CD4-positive, alpha-beta memory T cell (primary cell): ENCODE data around the gene POP7. TPM values are rescaled to one million over a fixed set of nuclear protein-coding genes. Genes with fewer than 3 reads are reported as not detected.

Experiments
- CTCF ChIA-PET: fragments of 350-600 bp; sonication (Branson Sonifier 250); formaldehyde crosslinking; loops from one replicate; lab custom pipeline; 2021; ENCODE audit warnings: inconsistent platforms; ENCODE audit not compliant: partially characterized antibody; lab: Charles Lee
- POLR2A ChIA-PET: fragments of 350-600 bp; sonication (Branson Sonifier 250); formaldehyde crosslinking; loops from one replicate; lab custom pipeline; 2021; ENCODE audit not compliant: partially characterized antibody; lab: Charles Lee
- DNase-seq, 5 donors: peaks; one replicate each; pipeline versions ENCODE4 v3.0.0 to v3.0.0-alpha.2; 2020 to 2022; ENCODE audit warnings: mixed read lengths in 1 of 5
- H3K27ac ChIP-seq: one replicate; pipeline ENCODE4 v1.7.0; 2013; ENCODE audit warnings: low read depth, low read length
- H3K27me3 ChIP-seq: 2 replicates; pipeline ENCODE4 v1.7.0; 2013; ENCODE audit warnings: mild to moderate bottlenecking, low read length, moderate library complexity; ENCODE audit not compliant: insufficient read depth
- H3K36me3 ChIP-seq: 2 replicates; pipeline ENCODE4 v1.7.0; 2013; ENCODE audit warnings: mild to moderate bottlenecking, low read length, moderate library complexity; ENCODE audit not compliant: insufficient read depth
- H3K4me1 ChIP-seq: 2 replicates; pipeline ENCODE4 v1.7.0; 2013; ENCODE audit warnings: mild to moderate bottlenecking, low read length, moderate library complexity; ENCODE audit not compliant: insufficient read depth
- H3K4me3 ChIP-seq, 2 donors: one replicate each; pipeline ENCODE4 v1.7.0; 2013; ENCODE audit warnings: low read length in 2 of 2, mild to moderate bottlenecking in 1 of 2
- H3K9me3 ChIP-seq, 2 donors: one replicate each; pipeline ENCODE4 v1.7.0; 2013; ENCODE audit warnings: low read length in 2 of 2, control low read depth in 1 of 2; ENCODE audit not compliant: control insufficient read depth in 1 of 2
- H3K27ac Mint-ChIP-seq, 7 donors: one replicate each; pipeline ENCODE4 v1.8.0; 2020 to 2021; ENCODE audit warnings: mixed read lengths in 7 of 7, mild to moderate bottlenecking in 6 of 7, inconsistent platforms in 3 of 7, moderate library complexity in 3 of 7
- H3K27me3 Mint-ChIP-seq, 2 donors: one replicate each; pipeline ENCODE4 v1.8.0; 2020 to 2021; ENCODE audit warnings: mixed read lengths in 2 of 2
- H3K36me3 Mint-ChIP-seq, 2 donors: one replicate each; pipeline ENCODE4 v1.8.0; 2020 to 2021; ENCODE audit warnings: mixed read lengths in 2 of 2, inconsistent platforms in 1 of 2, mild to moderate bottlenecking in 1 of 2
- H3K4me1 Mint-ChIP-seq, 4 donors: one replicate each; pipeline ENCODE4 v1.8.0; 2020 to 2021; ENCODE audit warnings: mixed read lengths in 4 of 4, mild to moderate bottlenecking in 1 of 4
- H3K4me3 Mint-ChIP-seq, 8 donors: one replicate each; pipeline ENCODE4 v1.8.0; 2020 to 2021; ENCODE audit warnings: mixed read lengths in 8 of 8, mild to moderate bottlenecking in 7 of 8, moderate library complexity in 6 of 8, inconsistent platforms in 3 of 8
- H3K9me3 Mint-ChIP-seq, 8 donors: one replicate each; pipeline ENCODE4 v1.8.0; 2020 to 2021; ENCODE audit warnings: mixed read lengths in 8 of 8, mild to moderate bottlenecking in 5 of 8, inconsistent platforms in 3 of 8, moderate library complexity in 1 of 8
- intact Hi-C: fragments of 100-400 bp; cut with micrococcal nuclease; formaldehyde crosslinking; loops from one replicate; pipeline ENCODE4 v1.15.1; 2023
- polyA plus RNA-seq, 2 donors: library from polyadenylated mRNA; unstranded; fragments of 300-500 nt; fragmentation: Illumina TruSeq; gene quantifications; one replicate each; pipeline ENCODE4 v1.2.3, GENCODE V29; 2021
- total RNA-seq, 2 experiments: library from RNA; stranded (reverse); gene quantifications; one replicate each; pipeline ENCODE4 v1.2.3, GENCODE V29; 2021

The POP7 gene
- total and polyA plus RNA-seq, 4 experiments from 2014 or later: 14.6 to 49.9 (median 29.8) TPM

DNA sequence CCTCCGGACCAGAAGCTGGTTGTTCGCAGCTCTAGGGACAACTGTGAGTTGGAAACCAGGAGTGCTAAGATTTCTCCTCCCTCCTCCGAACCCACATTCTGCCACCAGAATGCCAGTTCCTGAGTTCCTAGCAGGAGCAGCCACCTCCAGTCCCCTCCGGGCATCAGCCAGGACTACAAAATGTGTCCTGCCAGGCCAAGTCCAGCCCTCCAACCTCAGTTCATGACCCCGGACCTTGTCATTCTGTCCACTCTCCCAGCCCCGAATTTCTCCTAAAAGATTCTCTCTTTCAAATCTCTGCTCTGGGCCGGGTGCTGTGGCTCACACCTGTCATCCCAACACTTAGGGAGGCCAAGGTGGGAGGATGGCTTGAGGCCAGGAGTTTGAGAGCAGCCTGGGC, 29.8 kb downstream of the POP7 start:
- Histone ChIP-seq H3K4me3 (no peak overlapping the region), H3K9me3 (no peaks in the 10 kb centered on the region), H3K27ac (no peak overlapping the region), H3K27me3 (no peaks in the 10 kb centered on the region), H3K4me1 (no peaks in the 10 kb centered on the region), H3K36me3 (no peaks in the 10 kb centered on the region)
- no peaks in the 10 kb centered on the region for H3K9me3 Mint-ChIP-seq
- intact Hi-C loops: no loop called here
- no peaks in the 10 kb centered on the region for H3K36me3 Mint-ChIP-seq
- ChIA-PET CTCF (interaction anchor here (1.2 to 1.6 kb wide), 2 partner anchors 10 to 13 kb away, joined by 4 to 7 read pairs; no protein-coding TSS in a partner anchor), POLR2A (no interaction called here)
- H3K27ac Mint-ChIP-seq: no peak overlapping the region
- H3K4me1 Mint-ChIP-seq: peaks cover 0 to 2% (median 0%) of the 10 kb centered on the region in 4 donors
- peaks cover 3 to 16% of the 10 kb centered on the region in 2 donors for H3K27me3 Mint-ChIP-seq
- H3K4me3 Mint-ChIP-seq: no peak overlapping the region
- no peak for DNase-seq

DNA sequence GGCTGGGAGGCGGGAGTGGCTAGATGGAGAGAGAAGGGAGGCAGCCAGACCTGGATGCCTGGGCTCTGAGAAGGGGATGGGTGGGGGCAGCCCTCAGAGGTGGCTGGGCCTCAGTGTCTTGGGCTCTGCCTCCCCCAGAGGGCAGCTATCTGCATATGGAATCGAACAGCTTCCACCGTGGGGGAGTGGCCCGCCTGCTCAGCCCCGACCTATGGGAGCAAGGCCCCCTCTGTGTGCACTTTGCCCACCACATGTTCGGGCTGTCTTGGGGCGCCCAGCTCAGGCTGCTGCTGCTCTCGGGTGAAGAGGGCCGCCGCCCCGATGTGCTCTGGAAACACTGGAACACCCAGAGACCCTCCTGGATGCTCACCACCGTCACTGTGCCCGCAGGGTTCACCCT, 30.8 kb downstream of the POP7 start:
- H3K4me1 ChIP-seq: no peaks in the 10 kb centered on the region
- no peaks in the 10 kb centered on the region for H3K36me3 Mint-ChIP-seq
- no peaks in the 10 kb centered on the region for H3K9me3 ChIP-seq
- peaks cover 3 to 16% of the 10 kb centered on the region in 2 donors for H3K27me3 Mint-ChIP-seq
- H3K4me1 Mint-ChIP-seq: peaks cover 0 to 2% (median 0%) of the 10 kb centered on the region in 4 donors
- no peaks in the 10 kb centered on the region for H3K9me3 Mint-ChIP-seq
- H3K27ac Mint-ChIP-seq: no peak overlapping the region
- no peaks in the 10 kb centered on the region for H3K36me3 ChIP-seq
- H3K27me3 ChIP-seq: no peaks in the 10 kb centered on the region
- ChIA-PET CTCF (no interaction called here), POLR2A (no interaction called here)
- H3K4me3 ChIP-seq: no peak overlapping the region
- no peak for DNase-seq
- H3K27ac ChIP-seq: no peak overlapping the region
- no peak overlapping the region for H3K4me3 Mint-ChIP-seq
- intact Hi-C loops: no loop called here

DNA sequence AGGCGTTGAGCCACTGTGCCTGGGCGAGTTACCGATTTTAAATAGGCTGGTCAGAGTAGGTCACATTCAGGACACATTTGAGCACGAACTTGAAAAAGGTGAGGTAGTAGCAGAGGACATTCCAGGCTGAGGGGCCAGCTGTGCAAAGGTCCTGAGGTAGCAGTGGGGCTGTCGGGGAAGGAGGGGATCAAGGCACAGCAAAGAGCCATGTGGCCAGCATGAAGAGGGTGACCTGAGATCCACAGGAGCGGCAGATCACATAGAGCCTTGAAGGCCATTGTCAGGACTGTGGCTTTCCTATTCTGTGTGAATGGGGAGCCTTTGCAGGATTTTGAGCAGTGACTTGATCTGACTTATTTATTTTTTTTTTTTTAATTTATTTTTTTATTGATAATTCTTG, 34.0 kb downstream of the POP7 start:
- H3K36me3 Mint-ChIP-seq: no peaks in the 10 kb centered on the region
- ChIA-PET POLR2A (no interaction called here), CTCF (no interaction called here)
- intact Hi-C loops: no loop called here
- DNase-seq: no peak
- no peaks in the 10 kb centered on the region for H3K36me3 ChIP-seq
- H3K27me3 ChIP-seq: no peaks in the 10 kb centered on the region
- H3K4me3 ChIP-seq: no peak overlapping the region
- no peak overlapping the region for H3K4me3 Mint-ChIP-seq
- no peak overlapping the region for H3K27ac Mint-ChIP-seq
- H3K4me1 ChIP-seq: no peaks in the 10 kb centered on the region
- no peak overlapping the region for H3K27ac ChIP-seq
- H3K4me1 Mint-ChIP-seq: peaks cover 0 to 2% (median under 1%) of the 10 kb centered on the region in 4 donors
- peaks cover 0 to 3% (median 0%) of the 10 kb centered on the region in 8 donors for H3K9me3 Mint-ChIP-seq
- no peaks in the 10 kb centered on the region for H3K9me3 ChIP-seq
- peaks cover 7 to 8% of the 10 kb centered on the region in 2 donors for H3K27me3 Mint-ChIP-seq

DNA sequence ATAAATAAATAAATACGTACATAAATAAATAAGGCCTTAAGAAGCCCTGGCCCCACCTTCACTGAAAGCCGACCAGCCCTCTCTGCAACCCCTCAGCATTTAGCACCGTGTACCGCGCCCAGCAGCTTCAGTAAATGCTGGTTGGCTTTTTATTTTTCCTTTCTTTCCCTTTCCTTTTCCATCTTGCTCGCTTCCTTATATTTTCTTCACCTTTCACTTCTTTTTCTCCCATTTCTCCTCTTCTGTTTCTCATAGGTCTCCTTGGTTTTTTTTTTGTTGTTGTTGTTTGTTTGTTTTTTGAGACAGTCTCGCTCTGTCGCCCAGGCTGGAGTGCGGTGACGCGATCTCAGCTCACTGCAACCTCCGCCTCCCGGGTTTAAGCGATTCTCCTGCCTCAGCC, 38.7 kb downstream of the POP7 start:
- Histone ChIP-seq H3K27ac (no peak overlapping the region), H3K27me3 (no peaks in the 10 kb centered on the region), H3K4me3 (no peak overlapping the region), H3K4me1 (no peaks in the 10 kb centered on the region), H3K9me3 (no peaks in the 10 kb centered on the region), H3K36me3 (no peaks in the 10 kb centered on the region)
- CTCF ChIA-PET: no interaction called here
- Mint-ChIP-seq H3K36me3 (no peaks in the 10 kb centered on the region), H3K4me3 (no peak overlapping the region), H3K27me3 (peaks cover 17 to 22% of the 10 kb centered on the region in 2 donors), H3K27ac (peak overlapping the region in 1 of 7 donors; percentile 25), H3K4me1 (peaks cover 2 to 5% (median 3%) of the 10 kb centered on the region in 4 donors), H3K9me3 (peaks cover 0 to 3% (median 0%) of the 10 kb centered on the region in 8 donors)
- POLR2A ChIA-PET: no interaction called here
- no peak for DNase-seq
- intact Hi-C loops: no loop called here

DNA sequence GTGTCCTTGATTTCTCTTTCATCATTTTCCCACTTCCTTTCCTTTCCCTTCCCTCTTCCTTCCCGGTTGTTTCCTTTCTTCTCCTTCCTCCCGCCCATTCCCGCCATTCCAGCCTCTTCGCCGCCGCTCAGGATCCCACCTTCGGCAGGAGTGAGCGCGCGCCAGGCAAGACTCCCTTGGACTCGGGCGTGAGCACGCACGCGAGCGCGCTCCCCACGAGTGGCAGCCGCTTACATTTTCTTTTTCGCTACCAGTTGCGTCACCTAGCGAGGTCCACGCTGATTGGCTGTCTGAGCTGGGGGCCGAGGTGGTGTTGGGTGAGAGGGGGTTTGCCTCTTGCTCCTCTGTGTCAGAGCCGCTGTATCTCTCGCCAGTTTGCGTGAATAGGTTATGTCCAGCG, 39.3 kb downstream of the POP7 start:
- Histone ChIP-seq H3K27ac (no peak overlapping the region), H3K9me3 (no peaks in the 10 kb centered on the region), H3K4me3 (no peak overlapping the region), H3K4me1 (no peaks in the 10 kb centered on the region), H3K27me3 (no peaks in the 10 kb centered on the region), H3K36me3 (no peaks in the 10 kb centered on the region)
- Mint-ChIP-seq H3K27me3 (peaks cover 17 to 22% of the 10 kb centered on the region in 2 donors), H3K27ac (peak overlapping the region in 1 of 7 donors; percentile 52), H3K4me3 (peak overlapping the region in 4 of 8 donors; percentile 55 to 79 (median 70)), H3K9me3 (peaks cover 0 to 3% (median 0%) of the 10 kb centered on the region in 8 donors), H3K36me3 (no peaks in the 10 kb centered on the region), H3K4me1 (peaks cover 2 to 5% (median 3%) of the 10 kb centered on the region in 4 donors)
- peak in 1 of 5 donors; percentile 9 for DNase-seq
- intact Hi-C loops: no loop called here
- CTCF ChIA-PET: no interaction called here
- POLR2A ChIA-PET: no interaction called here

DNA sequence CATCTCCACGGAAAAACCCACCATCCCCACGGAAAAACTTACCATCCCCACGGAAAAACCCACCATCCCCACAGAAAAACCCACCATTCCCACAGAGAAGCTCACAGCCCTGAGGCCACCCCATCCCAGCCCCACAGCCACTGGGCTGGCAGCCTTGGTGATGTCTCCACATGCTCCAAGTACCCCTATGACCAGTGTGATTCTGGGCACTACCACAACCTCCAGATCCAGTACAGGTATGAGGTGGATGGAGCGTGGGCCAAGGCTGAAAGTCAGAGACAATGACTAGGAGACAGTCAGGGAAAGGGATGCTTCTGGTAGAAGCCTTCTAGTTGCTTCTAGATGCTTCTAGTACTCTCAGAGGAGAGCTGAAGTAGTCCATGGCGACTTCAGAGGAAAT, 47.1 kb downstream of the POP7 start:
- Mint-ChIP-seq H3K27me3 (peaks cover 19% of the 10 kb centered on the region in 2 donors), H3K4me3 (no peak overlapping the region), H3K9me3 (peaks cover 0 to 1% (median 0%) of the 10 kb centered on the region in 8 donors), H3K27ac (no peak overlapping the region), H3K36me3 (no peaks in the 10 kb centered on the region), H3K4me1 (peaks cover 0 to 1% (median 0%) of the 10 kb centered on the region in 4 donors)
- no peaks in the 10 kb centered on the region for H3K4me1 ChIP-seq
- DNase-seq: no peak
- ChIA-PET POLR2A (no interaction called here), CTCF (interaction anchor here (0.7 kb wide), 1 partner anchor 41 kb away, joined by 4 read pairs; no protein-coding TSS in a partner anchor)
- no peaks in the 10 kb centered on the region for H3K36me3 ChIP-seq
- H3K9me3 ChIP-seq: no peaks in the 10 kb centered on the region
- no peak overlapping the region for H3K27ac ChIP-seq
- peaks cover 9% of the 10 kb centered on the region for H3K27me3 ChIP-seq
- H3K4me3 ChIP-seq: no peak overlapping the region
- intact Hi-C loops: no loop called here

DNA sequence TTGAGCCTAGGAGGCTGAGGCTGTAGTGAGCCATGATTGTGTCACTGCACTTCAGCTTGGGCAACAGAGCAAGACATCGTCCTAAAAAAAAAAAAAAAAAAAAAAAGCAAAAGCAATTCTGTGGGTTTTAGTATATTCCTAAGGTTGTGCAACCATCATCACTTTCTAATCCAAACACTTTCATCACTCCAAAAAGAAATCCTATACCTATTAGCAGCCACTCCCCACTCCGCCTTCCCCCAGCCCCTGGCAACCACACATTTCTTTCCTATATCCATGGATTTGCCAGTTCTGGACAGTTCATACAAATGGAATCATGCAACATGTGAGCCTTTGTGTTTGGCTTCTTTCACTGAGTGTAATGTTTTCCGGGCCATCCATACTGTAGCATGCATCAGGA, 47.8 kb downstream of the POP7 start:
- Histone ChIP-seq H3K4me1 (no peaks in the 10 kb centered on the region), H3K36me3 (no peaks in the 10 kb centered on the region), H3K27me3 (peaks cover 9% of the 10 kb centered on the region), H3K9me3 (no peaks in the 10 kb centered on the region), H3K27ac (no peak overlapping the region), H3K4me3 (no peak overlapping the region)
- Mint-ChIP-seq H3K27ac (peak overlapping the region in 1 of 7 donors; percentile 36), H3K4me3 (no peak overlapping the region), H3K4me1 (peaks cover 0 to 1% (median 0%) of the 10 kb centered on the region in 4 donors), H3K9me3 (peaks cover 0 to 1% (median 0%) of the 10 kb centered on the region in 8 donors), H3K36me3 (no peaks in the 10 kb centered on the region), H3K27me3 (peaks cover 15% of the 10 kb centered on the region in 2 donors)
- ChIA-PET POLR2A (no interaction called here), CTCF (interaction anchor here (0.7 kb wide), 1 partner anchor 40 kb away, joined by 4 read pairs; no protein-coding TSS in a partner anchor)
- DNase-seq: no peak
- intact Hi-C loops: no loop called here
